HG03025 (cell line): ENCODE results near the gene SV2B.

Experiments
- ATAC-seq: cut with Tn5 transposase; IDR thresholded peaks from one replicate; pipeline ENCODE4 v1.9.1; 2021; ENCODE audit warnings: mild to moderate bottlenecking, moderate library complexity; ENCODE audit not compliant: unreplicated experiment, low FRiP score

Gene SV2B

GRCh38 chr15:91102546-91103330, 2.7 kb downstream of the SV2B start:
- no peak for ATAC-seq

GRCh38 chr15:91104111-91104510, 4.1 kb downstream of the SV2B start:
- ATAC-seq = no peak

GRCh38 chr15:91108421-91108820, 8.4 kb downstream of the SV2B start:
- ATAC-seq = no peak

- no peak for ATAC-seq
Observed at GRCh38 chr15:91109885-91110284, 9.8 kb downstream of the SV2B start.

GRCh38 chr15:91110407-91110806, 10.3 kb downstream of the SV2B start:
- ATAC-seq = no peak

- ATAC-seq = no peak
Observed at GRCh38 chr15:91113030-91113429, 13.0 kb downstream of the SV2B start.

- no peak for ATAC-seq
Observed at GRCh38 chr15:91114301-91114700, 14.2 kb downstream of the SV2B start.

GRCh38 chr15:91116113-91117067, 16.3 kb downstream of the SV2B start:
- peak; percentile 57 for ATAC-seq

- no peak for ATAC-seq
Observed at GRCh38 chr15:91117375-91117774, 17.3 kb downstream of the SV2B start.

GRCh38 chr15:91118817-91119590, 18.9 kb downstream of the SV2B start:
- ATAC-seq = no peak

GRCh38 chr15:91122296-91122695, 22.2 kb downstream of the SV2B start:
- ATAC-seq = no peak

GRCh38 chr15:91124132-91124531, 24.1 kb downstream of the SV2B start:
- no peak for ATAC-seq

GRCh38 chr15:91125162-91125561, 25.1 kb downstream of the SV2B start:
- no peak for ATAC-seq

GRCh38 chr15:91126080-91126479, 26.0 kb downstream of the SV2B start:
- ATAC-seq = no peak

- no peak for ATAC-seq
Observed at GRCh38 chr15:91127236-91127955, 27.3 kb downstream of the SV2B start.

GRCh38 chr15:91128016-91128415, 28.0 kb downstream of the SV2B start:
- no peak for ATAC-seq

GRCh38 chr15:91129436-91129835, 29.4 kb downstream of the SV2B start:
- ATAC-seq = no peak

- no peak for ATAC-seq
Observed at GRCh38 chr15:91132079-91132478, 32.0 kb downstream of the SV2B start.

- no peak for ATAC-seq
Observed at GRCh38 chr15:91133511-91133910, 33.5 kb downstream of the SV2B start.
